NOMO-1 (cell line): ENCODE measurements around the gene SATB2.

Source experiments
- DNase-seq, 2 experiments: peaks; one replicate each; lab custom pipeline; 2025; ENCODE audit not compliant: unreplicated experiment in 2 of 2; lab: John Stamatoyannopoulos, UW

SATB2 gene

DNA sequence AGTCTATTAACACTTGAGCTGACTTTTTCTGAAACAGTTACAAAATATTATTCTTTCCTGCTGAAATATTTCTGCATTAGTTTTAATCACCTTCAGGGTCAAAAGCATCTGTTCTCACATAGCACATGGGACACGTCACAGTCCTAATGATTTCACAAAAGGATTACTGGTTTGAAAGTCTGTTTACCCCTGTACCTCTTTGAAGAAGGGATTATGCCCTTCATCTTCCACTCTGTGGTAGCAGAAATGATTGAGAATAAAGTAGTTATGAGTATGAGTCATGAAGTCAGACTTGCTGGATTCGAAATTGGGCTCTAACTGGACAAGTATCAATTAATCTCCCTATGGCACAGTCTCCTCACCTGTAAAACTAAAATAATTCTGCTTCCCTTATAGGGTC, 121.2 kb downstream of the SATB2 start:
- DNase-seq = no peak

DNA sequence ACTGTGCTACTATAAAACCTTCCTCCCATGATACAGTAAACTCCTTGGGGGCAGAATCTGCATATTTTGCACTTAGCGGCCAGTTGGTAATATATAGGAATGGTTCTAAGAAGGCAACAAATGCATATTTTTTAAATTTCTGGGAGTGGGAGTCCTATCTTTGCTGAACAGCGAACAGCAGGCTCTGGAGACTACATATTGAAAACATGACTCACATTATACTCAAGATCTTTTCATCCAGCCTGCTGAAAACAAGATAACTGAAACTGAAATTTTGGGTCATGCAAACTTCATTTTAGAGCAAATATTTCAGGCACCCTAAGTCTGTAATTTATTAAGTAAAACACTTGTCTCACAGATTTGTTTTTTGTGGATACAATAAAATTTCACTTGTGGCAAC, 122.2 kb downstream of the SATB2 start:
- no peak for DNase-seq

- no peak for DNase-seq
Observed at GRCh38 chr2:199329466-199329865, 128.3 kb downstream of the SATB2 start.

DNA sequence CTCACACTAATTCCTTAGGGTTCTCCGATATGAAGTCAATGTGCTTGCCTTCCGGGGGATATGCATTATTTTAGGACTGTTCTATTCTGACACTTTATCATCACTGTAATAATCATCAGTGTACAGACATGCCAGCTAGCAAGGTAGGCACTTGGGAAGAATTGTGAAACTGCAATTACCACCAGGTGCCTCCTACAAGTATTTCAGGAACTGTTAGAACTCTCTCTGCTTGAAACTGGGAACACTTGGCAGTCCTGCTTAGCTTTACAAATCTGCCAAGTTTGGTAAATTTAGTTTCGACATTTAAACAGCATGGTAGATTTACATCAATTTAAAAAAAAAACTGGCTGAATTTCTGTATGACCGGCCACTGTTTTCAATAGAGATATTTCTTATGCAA, 128.7 kb downstream of the SATB2 start:
- no peak for DNase-seq

DNA sequence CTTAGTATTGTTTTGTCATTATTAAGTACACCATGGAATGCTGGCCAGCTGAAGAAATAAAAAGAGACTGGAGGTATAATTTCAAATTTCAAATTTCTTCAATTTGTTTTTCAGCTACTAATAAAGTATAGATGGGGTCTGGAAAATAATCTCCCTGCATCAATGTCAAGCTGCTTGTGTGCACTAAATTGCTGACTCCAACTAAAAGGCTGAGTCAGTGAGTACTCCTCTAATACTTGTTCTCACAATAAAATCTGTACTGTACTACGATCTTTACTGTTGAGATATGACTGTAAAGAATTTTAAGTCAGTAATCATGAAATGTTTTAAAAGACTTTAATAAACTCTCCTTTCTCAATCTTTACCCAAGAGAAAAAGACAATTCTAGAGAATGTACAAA, 131.9 kb downstream of the SATB2 start:
- no peak for DNase-seq

GRCh38 chr2:199322151-199322550, 135.6 kb downstream of the SATB2 start:
- DNase-seq = no peak

DNA sequence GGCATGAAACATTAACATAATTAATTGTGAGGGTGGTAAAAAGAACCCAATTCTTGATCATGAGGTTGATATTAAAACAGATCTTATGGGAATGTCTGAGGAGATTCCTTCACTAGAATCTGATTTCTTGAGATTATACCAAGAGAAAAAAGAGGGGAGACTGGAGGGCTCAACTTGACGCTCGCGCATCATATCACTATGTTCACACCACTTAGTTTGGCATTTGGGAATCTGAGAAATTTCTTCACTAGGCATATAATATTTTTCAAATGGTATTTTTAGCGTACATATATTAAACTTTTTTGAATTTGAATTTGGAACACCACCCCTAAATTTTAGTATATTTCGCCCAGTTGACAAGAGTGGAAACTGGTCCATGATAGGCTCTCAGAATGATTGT, 140.1 kb downstream of the SATB2 start:
- DNase-seq = no peak

DNA sequence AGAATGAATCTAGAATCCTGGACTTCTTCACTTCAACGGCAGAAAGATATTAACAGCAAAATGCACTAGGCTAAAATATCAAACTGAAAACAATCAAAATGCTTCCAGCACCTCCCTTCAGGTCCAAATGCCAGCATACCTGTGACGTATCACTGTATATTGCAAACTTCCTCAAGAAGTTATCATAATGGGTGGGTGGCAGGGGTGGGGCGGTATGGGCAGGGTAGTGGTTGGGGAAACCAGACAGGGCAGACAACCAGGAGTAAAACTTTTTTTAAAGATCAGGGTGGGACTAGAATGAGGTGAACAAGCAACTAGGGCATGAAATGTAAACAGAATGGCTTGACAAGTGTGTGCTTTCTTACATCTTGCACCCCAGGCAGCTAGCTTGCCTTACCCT, 140.9 kb downstream of the SATB2 start:
- no peak for DNase-seq

- DNase-seq = peak in 1 of 2 experiments; percentile 0
Observed at GRCh38 chr2:199315299-199316179, 142.2 kb downstream of the SATB2 start.

DNA sequence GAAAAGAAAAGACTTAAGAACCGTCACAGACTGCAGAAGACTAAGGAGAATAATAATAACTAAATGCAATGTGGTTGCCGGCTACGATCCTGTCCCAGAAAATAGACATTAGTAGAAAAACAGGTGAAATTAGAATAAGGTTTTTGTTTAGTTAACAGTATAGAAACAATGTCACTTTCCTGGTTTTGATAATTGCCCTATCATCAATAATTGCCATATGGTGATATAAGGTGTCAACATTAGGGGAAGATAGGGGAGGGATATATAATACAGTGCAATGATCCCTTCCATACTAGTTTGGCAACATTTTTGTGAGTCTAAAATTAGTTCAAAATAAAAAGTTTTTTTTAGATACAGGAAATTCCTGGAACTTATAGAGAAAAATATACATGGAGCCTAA, 144.8 kb downstream of the SATB2 start:
- DNase-seq = no peak

DNA sequence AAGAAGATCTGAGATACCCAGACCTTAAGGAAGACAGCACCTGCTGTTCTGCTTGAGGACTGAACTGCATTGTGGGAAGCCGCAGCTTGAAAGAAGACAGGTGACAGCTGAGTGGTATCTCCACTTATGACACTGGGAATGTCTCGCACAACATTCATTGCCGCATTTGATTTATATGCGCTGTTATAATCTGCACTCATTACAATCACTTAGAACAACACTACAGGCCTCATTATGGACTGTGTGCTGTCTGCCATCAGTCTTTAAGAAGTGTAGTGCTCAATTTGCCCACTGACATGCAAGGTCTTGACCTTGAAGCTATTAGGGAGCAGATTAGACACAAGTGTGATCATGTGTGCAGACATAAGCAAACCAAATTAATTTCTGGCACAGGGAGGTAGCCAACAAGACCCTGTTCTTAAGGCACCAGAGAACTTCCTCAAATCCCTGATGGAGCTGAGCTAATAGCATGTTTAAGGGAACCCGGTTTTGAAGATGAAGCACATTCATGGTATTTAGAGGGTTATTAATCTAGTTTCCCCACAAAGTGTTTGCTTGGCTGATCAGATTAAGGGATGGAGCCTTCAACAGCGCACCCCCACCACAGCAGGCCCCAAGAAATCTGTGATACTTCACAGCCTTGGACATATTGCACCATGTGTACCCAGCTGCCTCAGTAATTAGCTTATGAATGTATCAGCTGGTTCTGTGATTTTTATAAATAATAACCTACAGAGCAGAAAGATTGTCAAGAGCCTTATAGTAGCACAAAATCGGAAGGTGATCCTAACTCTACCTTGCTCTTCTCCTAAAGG, 146.8 kb downstream of the SATB2 start:
- no peak for DNase-seq

DNA sequence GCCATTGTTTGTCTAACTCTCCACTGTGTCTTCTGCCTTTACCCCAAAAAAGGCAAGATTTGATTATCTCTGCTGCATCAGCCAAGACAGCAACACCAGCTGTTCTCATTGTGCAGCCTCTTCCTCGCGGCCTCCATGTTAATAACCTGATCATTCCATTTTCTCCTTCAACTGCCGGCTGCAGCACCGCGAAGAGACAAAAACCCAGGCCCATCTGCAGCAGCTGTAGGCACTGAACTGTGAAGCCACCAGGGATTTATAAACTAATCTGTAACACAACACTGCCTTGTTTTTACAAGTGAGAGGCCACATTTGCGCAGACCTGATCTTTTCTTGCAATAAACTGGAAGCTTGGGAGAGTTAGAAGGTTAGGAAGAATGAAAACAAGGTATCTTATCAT, 147.8 kb downstream of the SATB2 start:
- DNase-seq = no peak

GRCh38 chr2:199309411-199309810, 148.3 kb downstream of the SATB2 start:
- no peak for DNase-seq

- DNase-seq = no peak
Observed at GRCh38 chr2:199308567-199308966, 149.2 kb downstream of the SATB2 start.

DNA sequence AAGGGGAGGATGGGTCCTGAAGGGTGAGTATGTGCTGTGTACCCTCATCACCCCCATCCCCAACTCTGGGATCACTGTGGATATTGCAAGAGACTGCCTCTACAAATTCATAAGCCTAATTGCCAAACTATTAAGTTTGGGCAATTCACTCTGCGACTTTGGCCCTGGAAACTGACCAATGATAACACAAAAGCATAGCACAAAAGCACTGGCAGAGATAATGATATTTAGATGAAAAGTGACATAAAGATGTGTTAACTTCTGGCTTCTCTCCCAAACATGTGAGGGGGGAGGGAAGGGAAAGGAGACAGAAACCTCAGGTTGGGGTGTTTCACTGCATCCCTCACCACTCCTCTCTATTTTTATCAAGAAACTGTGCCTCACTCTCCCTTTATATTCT, 150.3 kb downstream of the SATB2 start:
- no peak for DNase-seq

- DNase-seq = no peak
Observed at GRCh38 chr2:199306116-199306515, 151.6 kb downstream of the SATB2 start.

DNA sequence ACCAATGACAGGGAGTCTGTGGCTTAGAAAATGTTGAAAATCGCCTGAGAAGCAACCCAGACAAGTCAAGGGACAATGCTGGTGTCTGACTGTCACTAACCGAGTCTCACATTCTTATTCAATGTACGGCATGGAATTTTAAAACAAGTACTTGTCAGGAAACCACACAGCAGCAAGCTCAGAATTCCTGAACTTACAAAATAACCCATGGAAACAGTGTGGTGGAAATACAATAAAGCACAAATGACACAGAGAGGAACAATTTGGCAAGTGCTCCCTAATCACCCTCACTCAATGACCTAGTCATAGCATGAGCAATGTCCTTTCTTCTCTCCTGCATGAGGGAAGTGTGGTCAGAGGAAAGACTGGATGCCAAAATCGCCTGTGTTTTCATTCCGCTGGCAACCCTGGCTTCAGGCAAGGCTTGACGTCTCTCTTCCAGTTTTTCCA, 154.0 kb downstream of the SATB2 start:
- DNase-seq = no peak

DNA sequence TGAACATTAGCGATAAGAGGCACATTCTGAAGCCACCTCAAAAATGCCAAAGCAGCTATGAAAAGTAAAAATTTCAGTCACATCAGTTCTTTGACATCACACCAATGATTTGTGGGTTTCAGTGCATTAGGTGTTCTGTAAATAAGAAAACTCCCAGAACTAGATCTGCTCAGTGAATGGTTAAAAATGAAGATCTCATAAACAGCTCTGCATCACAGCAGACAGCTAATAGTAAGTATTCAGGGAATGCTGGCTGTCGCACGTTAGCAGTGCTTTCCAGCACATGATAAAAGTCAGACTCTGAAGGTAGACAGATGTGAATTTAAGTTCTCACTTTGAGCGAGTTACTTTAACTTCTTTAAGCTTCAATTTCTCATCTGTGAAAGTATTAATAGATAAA, 154.9 kb downstream of the SATB2 start:
- no peak for DNase-seq

DNA sequence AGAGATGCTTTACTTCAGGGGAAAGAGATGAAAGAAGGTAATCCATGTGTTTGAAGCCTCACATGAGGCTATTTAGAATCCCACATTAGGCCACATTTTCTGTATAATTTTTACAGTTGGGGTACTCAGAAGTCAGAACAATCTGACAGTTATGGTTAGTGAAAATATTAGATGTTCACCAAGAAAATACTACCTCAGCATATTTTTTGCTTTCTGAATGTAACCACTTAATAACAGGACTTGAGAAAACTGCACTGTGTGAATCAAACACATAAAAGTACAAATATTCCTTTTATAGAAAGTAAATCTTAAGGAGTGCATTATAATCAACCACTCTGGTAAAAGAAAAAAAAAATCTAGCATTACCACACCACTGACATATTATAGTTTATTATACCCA, 169.3 kb downstream of the SATB2 start:
- no peak for DNase-seq

DNA sequence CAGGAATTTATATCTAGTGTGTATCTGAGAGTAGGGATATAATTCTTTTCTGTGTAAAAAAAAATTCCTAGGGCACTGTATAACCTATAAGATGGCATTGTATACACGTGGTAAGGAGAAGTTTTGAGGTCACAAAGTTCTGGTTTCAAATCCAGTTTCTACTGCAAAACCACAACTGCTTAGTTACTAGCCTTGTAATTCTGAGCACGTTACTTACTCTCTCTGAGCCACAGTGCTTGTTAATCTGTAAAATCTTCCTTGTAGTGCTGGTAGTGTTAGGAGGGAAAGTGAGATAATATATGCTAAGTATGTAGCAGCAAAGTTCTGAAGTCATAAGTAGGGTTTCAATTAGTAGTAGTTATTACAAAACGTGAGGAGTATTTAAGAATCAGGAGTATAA, 175.4 kb downstream of the SATB2 start:
- no peak for DNase-seq

GRCh38 chr2:199279146-199279545, 178.6 kb downstream of the SATB2 start:
- DNase-seq = no peak

GRCh38 chr2:199278099-199278498, 179.6 kb downstream of the SATB2 start:
- no peak for DNase-seq
